IMR-90 (cell line): ENCODE data around the gene ABCC4. TPM values are rescaled to one million over a fixed set of nuclear protein-coding genes. Genes with fewer than 3 reads are reported as not detected.

Experiments
- ATAC-seq: fragments of 200-7000 bp; cut with Tn5 transposase; 2 replicates; pipeline ENCODE4 v1.9.1; 2020; ENCODE audit warnings: low read depth, mild to moderate bottlenecking, moderate library complexity
- BruUV-seq: library from RNA; stranded (reverse); fragments of 400-500 nt; replicated peaks from 2 replicates; lab custom pipeline; 2021; lab: Mats Ljungman, UMichigan
- CTCF ChIA-PET: fragments of 300-600 bp; formaldehyde crosslinking; extraction: SDS; loops from one replicate; lab custom pipeline; 2021; ENCODE audit warnings: antibody characterized with exemption; lab: Yijun Ruan, JAX
- POLR2A ChIA-PET: fragments of 300-600 bp; sonication (Branson Sonifier 250); formaldehyde crosslinking; loops from one replicate; lab custom pipeline; 2022; ENCODE audit warnings: antibody characterized with exemption; ENCODE audit not compliant: unreplicated experiment; lab: Charles Lee
- DNase-seq: peaks from one replicate; pipeline ENCODE4 v3.0.0; 2013
- H2AFZ ChIP-seq: replicated peaks from 2 replicates; pipeline ENCODE3; 2013; ENCODE audit warnings: low read length, mild to moderate bottlenecking; ENCODE audit not compliant: poor library complexity
- H2AK5ac ChIP-seq: 2 replicates; pipeline ENCODE4 v1.6.1; 2013; ENCODE audit warnings: low read depth, low read length, inconsistent platforms
- H2AK9ac ChIP-seq: replicated peaks from 2 replicates; pipeline ENCODE3; 2013; ENCODE audit warnings: mild to moderate bottlenecking, low read depth, low read length, moderate library complexity; ENCODE audit not compliant: poor library complexity
- H2BK120ac ChIP-seq: 2 replicates; pipeline ENCODE4 v1.6.1; 2013; ENCODE audit warnings: low read depth, low read length, inconsistent platforms
- H2BK15ac ChIP-seq: 3 replicates; pipeline ENCODE4 v1.6.1; 2013; ENCODE audit warnings: low read depth, low read length, inconsistent platforms
- H2BK20ac ChIP-seq: 2 replicates; pipeline ENCODE4 v1.6.1; 2013; ENCODE audit warnings: low read depth, mild to moderate bottlenecking, inconsistent platforms, low read length, moderate library complexity
- H2BK5ac ChIP-seq: 2 replicates; pipeline ENCODE4 v1.6.1; 2013; ENCODE audit warnings: mild to moderate bottlenecking, low read depth, low read length, inconsistent platforms; ENCODE audit not compliant: poor library complexity, severe bottlenecking
- H3K14ac ChIP-seq: replicated peaks from 2 replicates; pipeline ENCODE4 v1.6.1; 2013; ENCODE audit warnings: low read depth, low read length, inconsistent platforms
- H3K18ac ChIP-seq: 2 replicates; pipeline ENCODE4 v1.6.1; 2013; ENCODE audit warnings: low read depth, low read length, control low read depth
- H3K23ac ChIP-seq: 2 replicates; pipeline ENCODE4 v1.6.1; 2013; ENCODE audit warnings: low read depth, low read length, inconsistent platforms
- H3K27ac ChIP-seq: 2 replicates; pipeline ENCODE4 v1.5.1; 2013; ENCODE audit warnings: mild to moderate bottlenecking, control low read depth, low read length; ENCODE audit not compliant: insufficient read depth
- H3K27me3 ChIP-seq: 2 replicates; pipeline ENCODE4 v1.6.1; 2013; ENCODE audit warnings: low read length; ENCODE audit not compliant: control insufficient read depth, insufficient read depth
- H3K36me3 ChIP-seq: 2 replicates; pipeline ENCODE4 v1.6.1; 2013; ENCODE audit warnings: low read length, mixed read lengths; ENCODE audit not compliant: control insufficient read depth, insufficient read depth
- H3K4ac ChIP-seq: 2 replicates; pipeline ENCODE4 v1.6.1; 2013; ENCODE audit warnings: low read depth, low read length, inconsistent platforms
- H3K4me1 ChIP-seq: 2 replicates; pipeline ENCODE4 v1.6.1; 2013; ENCODE audit warnings: low read length, mixed read lengths; ENCODE audit not compliant: control insufficient read depth, insufficient read depth
- H3K4me2 ChIP-seq: 2 replicates; pipeline ENCODE4 v1.6.1; 2013; ENCODE audit warnings: low read depth, mild to moderate bottlenecking, control low read depth, low read length, moderate library complexity
- H3K4me3 ChIP-seq: 2 replicates; pipeline ENCODE4 v1.5.1; 2013; ENCODE audit warnings: low read depth, mild to moderate bottlenecking, control low read depth, low read length, moderate library complexity; ENCODE audit not compliant: insufficient read depth
- H3K56ac ChIP-seq: 2 replicates; pipeline ENCODE4 v1.6.1; 2013; ENCODE audit warnings: low read length, inconsistent platforms; ENCODE audit not compliant: insufficient read depth; ENCODE audit errors: extremely low read depth
- H3K79me1 ChIP-seq, 2 experiments: 2 replicates each; pipeline ENCODE4 v1.6.1; 2013; ENCODE audit warnings: low read length in 2 of 2, inconsistent platforms in 1 of 2, low read depth in 1 of 2
- H3K9ac ChIP-seq: 2 replicates; pipeline ENCODE4 v1.6.1; 2013; ENCODE audit warnings: low read depth, low read length, control low read depth
- H3K9me1 ChIP-seq: 2 replicates; pipeline ENCODE4 v1.6.1; 2013; ENCODE audit warnings: low read length, inconsistent platforms; ENCODE audit not compliant: insufficient read depth
- H3K9me3 ChIP-seq: 2 replicates; pipeline ENCODE4 v1.6.1; 2013; ENCODE audit warnings: low read length; ENCODE audit not compliant: control insufficient read depth, insufficient read depth
- H4K20me1 ChIP-seq: 2 replicates; pipeline ENCODE4 v1.6.1; 2013; ENCODE audit warnings: low read length, inconsistent platforms; ENCODE audit not compliant: insufficient read depth
- H4K5ac ChIP-seq: 2 replicates; pipeline ENCODE4 v1.6.1; 2013; ENCODE audit warnings: mild to moderate bottlenecking, low read depth, low read length, control low read depth
- H4K8ac ChIP-seq, 2 experiments: 2 replicates each; pipeline ENCODE4 v1.6.1; 2013; ENCODE audit warnings: low read depth in 2 of 2, low read length in 2 of 2, control low read depth in 1 of 2, inconsistent platforms in 1 of 2
- H4K91ac ChIP-seq: 2 replicates; pipeline ENCODE4 v1.6.1; 2013; ENCODE audit warnings: low read depth, low read length, inconsistent platforms; ENCODE audit not compliant: insufficient read depth
- BHLHE40 ChIP-seq: fragments of 150-350 bp; IDR thresholded peaks from 2 replicates; pipeline ENCODE4 v1.6.1; 2016; ENCODE audit warnings: mild to moderate bottlenecking, low read depth, low read length
- CHD1 ChIP-seq: IDR thresholded peaks from 2 replicates; pipeline ENCODE4 v1.6.1; 2012; ENCODE audit warnings: low read depth, low read length, improper control_type of control experiment
- CTCF ChIP-seq: conservative IDR thresholded peaks from 2 replicates; pipeline ENCODE4 v1.5.1; 2012; ENCODE audit warnings: mild to moderate bottlenecking, low read depth, low read length, improper control_type of control experiment
- ELK1 ChIP-seq: fragments of 150-350 bp; IDR thresholded peaks from 2 replicates; pipeline ENCODE4 v1.6.1; 2016; ENCODE audit warnings: low read depth, mild to moderate bottlenecking, low read length, moderate library complexity, borderline replicate concordance
- FOS ChIP-seq: fragments of 150-350 bp; IDR thresholded peaks from 2 replicates; pipeline ENCODE4 v1.6.1; 2016; ENCODE audit warnings: low read depth, low read length
- MAFK ChIP-seq: IDR thresholded peaks from 2 replicates; pipeline ENCODE4 v1.6.1; 2012; ENCODE audit warnings: low read depth, low read length, improper control_type of control experiment
- MAZ ChIP-seq: IDR thresholded peaks from 2 replicates; pipeline ENCODE4 v1.6.1; 2012; ENCODE audit warnings: low read depth, mild to moderate bottlenecking, low read length, improper control_type of control experiment, moderate library complexity, borderline replicate concordance
- MXI1 ChIP-seq: IDR thresholded peaks from 2 replicates; pipeline ENCODE4 v1.6.1; 2012; ENCODE audit warnings: low read depth, mild to moderate bottlenecking, low read length, moderate library complexity, borderline replicate concordance
- NFE2L2 ChIP-seq: fragments of 150-350 bp; IDR thresholded peaks from 2 replicates; pipeline ENCODE4 v1.6.1; 2016; ENCODE audit warnings: low read depth, mild to moderate bottlenecking, low read length
- POLR2A ChIP-seq: IDR thresholded peaks from 2 replicates; pipeline ENCODE4 v1.6.1; 2012; ENCODE audit warnings: mild to moderate bottlenecking, low read depth, low read length
- RAD21 ChIP-seq: IDR thresholded peaks from 2 replicates; pipeline ENCODE4 v1.6.1; 2012; ENCODE audit warnings: low read length, improper control_type of control experiment
- RCOR1 ChIP-seq: IDR thresholded peaks from 2 replicates; pipeline ENCODE4 v1.6.1; 2012; ENCODE audit warnings: mild to moderate bottlenecking, low read length, improper control_type of control experiment; ENCODE audit not compliant: insufficient replicate concordance
- RFX5 ChIP-seq: IDR thresholded peaks from 2 replicates; pipeline ENCODE4 v1.8.0; 2012; ENCODE audit warnings: low read depth, mild to moderate bottlenecking, low read length, moderate library complexity
- SMC3 ChIP-seq: fragments of 150-350 bp; IDR thresholded peaks from 2 replicates; pipeline ENCODE4 v1.6.1; 2016; ENCODE audit warnings: low read depth, mild to moderate bottlenecking, antibody characterized with exemption, low read length, moderate library complexity
- USF2 ChIP-seq: fragments of 150-350 bp; IDR thresholded peaks from 2 replicates; pipeline ENCODE4 v1.6.1; 2017; ENCODE audit warnings: mild to moderate bottlenecking, antibody characterized with exemption, low read length, low read depth
- WGBS, 2 experiments: methylation state at CpG; one replicate each; pipeline versions ENCODE4 v1.1.5 to v1.1.7; 2013; ENCODE audit warnings: missing lambda C conversion rate in 2 of 2; ENCODE audit not compliant: insufficient read length in 1 of 2; ENCODE audit errors: extremely low coverage in 2 of 2; 5-methylcytosine and 5-hydroxymethylcytosine counted together
- dilution Hi-C: fragments of 300-500 bp; cut with HindIII; formaldehyde crosslinking; loops from one replicate; pipeline ENCODE4 v1.14.3; 2018; ENCODE audit warnings: low sequenced_read_pairs; ENCODE audit not compliant: unreplicated experiment
- in situ Hi-C: fragments of 300-500 bp; cut with MboI; formaldehyde crosslinking; loops from 3 replicates; pipeline ENCODE4 v1.14.3; 2019; ENCODE audit warnings: low sequenced_read_pairs, inconsistent platforms, mixed read lengths
- intact Hi-C: fragments of 100-400 bp; cut with micrococcal nuclease; formaldehyde crosslinking; loops from 2 replicates; pipeline ENCODE4 v1.10.0; 2022
- polyA plus RNA-seq, 3 experiments: library from polyadenylated mRNA; depleted of rRNA; stranded (reverse); fragments of >200 nt; gene quantifications; 2 replicates each; pipeline ENCODE4 v1.2.3, GENCODE V29; 2012; ENCODE audit warnings: low replicate concordance in 1 of 3
- total RNA-seq: library from RNA; depleted of rRNA; stranded (reverse); fragments of >200 nt; gene quantifications from 2 replicates; pipeline ENCODE4 v1.2.3, GENCODE V29; 2012

The ABCC4 gene
- total and polyA plus RNA-seq, 2 of the 4 experiments (the other 2 are of a cell fraction) = 16.6 to 41.4 TPM

- H3K4me3 ChIP-seq = no peak overlapping the region
- peak overlapping the region; percentile 66 for H3K4ac ChIP-seq
- no peak overlapping the region for H3K56ac ChIP-seq
- no peak overlapping the region for H2AK9ac ChIP-seq
- DNase-seq (no peak), ATAC-seq (no peak)
- no peak overlapping the region for H2AFZ ChIP-seq
- peaks cover 6% of the 10 kb centered on the region; the same call in 1 of the 2 replicates for H4K20me1 ChIP-seq
- dilution Hi-C loops (no loop called here), intact Hi-C loops (no loop called here), in situ Hi-C loops (no loop called here)
- ChIA-PET POLR2A (interaction anchor here (0.6 kb wide), 1 partner anchor 11 kb away, joined by 3 read pairs; no protein-coding TSS in a partner anchor), CTCF (no interaction called here)
- BruUV-seq = no TSS peak
- H3K18ac ChIP-seq = peak overlapping the region; percentile 11
- peak overlapping the region; percentile 46; the same call in 1 of the 3 replicates for H2BK15ac ChIP-seq
- H3K36me3 ChIP-seq = peaks cover 21% of the 10 kb centered on the region
- H3K27me3 ChIP-seq = no peaks in the 10 kb centered on the region
- peaks cover 28% of the 10 kb centered on the region for H3K4me1 ChIP-seq
- peak overlapping the region; percentile 27 for H4K5ac ChIP-seq
- peak overlapping the region; percentile 87 for H2AK5ac ChIP-seq
- H3K14ac ChIP-seq = peak overlapping the region; percentile 82
- no peak overlapping the region for H3K4me2 ChIP-seq
- H3K79me1 ChIP-seq = peaks cover 53 to 75% of the 10 kb centered on the region in 2 experiments
- H3K9me3 ChIP-seq = no peaks in the 10 kb centered on the region
- H3K27ac ChIP-seq = peak overlapping the region; percentile 72; the same call in 1 of the 2 replicates
- peak overlapping the region; percentile 47 for H2BK120ac ChIP-seq
- peak overlapping the region; percentile 38; the same call in 1 of the 2 replicates for H2BK20ac ChIP-seq
- WGBS, 2 experiments = no CpG with 5 or more reads among the region's 7 CpGs
- peak overlapping the region in 1 of 2 experiments; percentile 73; a peak in 1 of 4 replicates for H4K8ac ChIP-seq
- 0 out of 2 replicates have a peak overlapping the region, but pooled peaks have one; percentile 24 for H3K23ac ChIP-seq
- no peak for TF ChIP-seq ELK1
- no peak for TF ChIP-seq RFX5
- TF ChIP-seq POLR2A = no peak
- TF ChIP-seq MXI1 = no peak
- TF ChIP-seq FOS = no peak
- TF ChIP-seq RCOR1 = no peak
- no peak for TF ChIP-seq RAD21
- TF ChIP-seq BHLHE40 = no peak
- TF ChIP-seq CTCF = no peak
- no peak for TF ChIP-seq NFE2L2
- TF ChIP-seq SMC3 = no peak
- no peak for TF ChIP-seq MAFK
- no peak for TF ChIP-seq USF2
- no peak for TF ChIP-seq CHD1
- TF ChIP-seq MAZ = no peak
- no peak overlapping the region for H3K9ac ChIP-seq
- H3K9me1 ChIP-seq = peaks cover 27% of the 10 kb centered on the region
- peak overlapping the region; percentile 58; the same call in 1 of the 2 replicates for H4K91ac ChIP-seq
- H2BK5ac ChIP-seq = no peak overlapping the region
Observed at GRCh38 chr13:95237310-95237870, 63.9 kb downstream of the ABCC4 start.
